Subcutaneous abdominal adipose tissue (tissue), 5 donors: Measurements from ENCODE around the gene CBX1.
A peak's percentile ranks its signal among the peaks of the same experiment; 100 is the strongest.

Source experiments
- H3K27ac ChIP-seq: one replicate; pipeline ENCODE4 v1.7.0; 2013; ENCODE audit warnings: low read depth, mild to moderate bottlenecking, inconsistent platforms, low read length, moderate library complexity
- H3K27me3 ChIP-seq, 5 donors: one replicate each; pipeline ENCODE4 v1.7.0; 2013; ENCODE audit warnings: low read length in 5 of 5, inconsistent platforms in 1 of 5; ENCODE audit not compliant: control insufficient read depth in 5 of 5, insufficient read depth in 4 of 5
- H3K36me3 ChIP-seq, 5 donors: one replicate each; pipeline ENCODE4 v1.7.0; 2013; ENCODE audit warnings: low read length in 5 of 5; ENCODE audit not compliant: control insufficient read depth in 5 of 5, insufficient read depth in 5 of 5
- H3K4me1 ChIP-seq, 5 donors: one replicate each; pipeline ENCODE4 v1.7.0; 2013; ENCODE audit warnings: low read length in 5 of 5, mild to moderate bottlenecking in 3 of 5, moderate library complexity in 1 of 5; ENCODE audit not compliant: control insufficient read depth in 5 of 5, insufficient read depth in 5 of 5
- H3K4me3 ChIP-seq, 5 donors: one replicate each; pipeline ENCODE4 v1.7.0; 2013; ENCODE audit warnings: low read length in 5 of 5, low read depth in 1 of 5
- H3K9ac ChIP-seq, 5 donors: one replicate each; pipeline ENCODE4 v1.7.0; 2013; ENCODE audit warnings: low read length in 5 of 5, mild to moderate bottlenecking in 4 of 5, moderate library complexity in 3 of 5
- H3K9me3 ChIP-seq, 5 donors: one replicate each; pipeline ENCODE4 v1.7.0; 2013; ENCODE audit warnings: low read length in 5 of 5; ENCODE audit not compliant: control insufficient read depth in 5 of 5
- donor health status: healthy.
- donor health status: healthy.
- donor health status: healthy.
- donor health status: healthy.
- donor health status: healthy.

The CBX1 gene

GRCh38 chr17:48047113-48047740 is 54.1 kb downstream of the CBX1 start:
- Histone ChIP-seq H3K4me3 (peak overlapping the region; percentile 85 to 95 (median 85)), H3K27ac (peak overlapping the region; percentile 93), H3K9ac (peak overlapping the region; percentile 79 to 89 (median 82)), H3K9me3 (no peaks in the 10 kb centered on the region), H3K27me3 (no peaks in the 10 kb centered on the region), H3K36me3 (peaks cover 0 to 10% (median 9%) of the 10 kb centered on the region in 5 donors), H3K4me1 (peaks cover 16 to 66% (median 62%) of the 10 kb centered on the region in 5 donors)

- H3K4me1 ChIP-seq: peaks cover 11 to 57% (median 52%) of the 10 kb centered on the region in 5 donors
- H3K27me3 ChIP-seq: no peaks in the 10 kb centered on the region
- no peak overlapping the region for H3K4me3 ChIP-seq
- peaks cover 0 to 8% (median 5%) of the 10 kb centered on the region in 5 donors for H3K36me3 ChIP-seq
- H3K9me3 ChIP-seq: no peaks in the 10 kb centered on the region
- H3K27ac ChIP-seq: peak overlapping the region; percentile 93
- H3K9ac ChIP-seq: peak overlapping the region in 1 of 5 donors; percentile 63
These were observed 55.0 kb downstream of the CBX1 start for GRCh38 chr17:48046296-48046695.

GRCh38 chr17:48045316-48046001 is 55.8 kb downstream of the CBX1 start:
- Histone ChIP-seq H3K27me3 (no peaks in the 10 kb centered on the region), H3K36me3 (no peaks in the 10 kb centered on the region), H3K4me3 (no peak overlapping the region), H3K4me1 (peaks cover 4 to 48% (median 44%) of the 10 kb centered on the region in 5 donors), H3K9ac (peak overlapping the region in 1 of 5 donors; percentile 63), H3K9me3 (no peaks in the 10 kb centered on the region), H3K27ac (peak overlapping the region; percentile 93)

- no peaks in the 10 kb centered on the region for H3K9me3 ChIP-seq
- H3K36me3 ChIP-seq: no peaks in the 10 kb centered on the region
- H3K4me3 ChIP-seq: no peak overlapping the region
- H3K27ac ChIP-seq: peak overlapping the region; percentile 93
- H3K4me1 ChIP-seq: peaks cover 4 to 43% (median 38%) of the 10 kb centered on the region in 5 donors
- no peak overlapping the region for H3K9ac ChIP-seq
- H3K27me3 ChIP-seq: no peaks in the 10 kb centered on the region
These were observed 56.4 kb downstream of the CBX1 start for GRCh38 chr17:48044851-48045250.

- no peak overlapping the region for H3K27ac ChIP-seq
- H3K4me3 ChIP-seq: no peak overlapping the region
- no peaks in the 10 kb centered on the region for H3K9me3 ChIP-seq
- H3K9ac ChIP-seq: no peak overlapping the region
- no peaks in the 10 kb centered on the region for H3K36me3 ChIP-seq
- peaks cover 4 to 33% (median 29%) of the 10 kb centered on the region in 5 donors for H3K4me1 ChIP-seq
- no peaks in the 10 kb centered on the region for H3K27me3 ChIP-seq
These were observed 58.1 kb downstream of the CBX1 start for GRCh38 chr17:48043176-48043575.

- H3K27me3 ChIP-seq: no peaks in the 10 kb centered on the region
- H3K4me3 ChIP-seq: no peak overlapping the region
- H3K9me3 ChIP-seq: no peaks in the 10 kb centered on the region
These were observed 62.6 kb downstream of the CBX1 start for GRCh38 chr17:48038687-48039086.

GRCh38 chr17:48037838-48038323 is 63.4 kb downstream of the CBX1 start:
- peaks cover 6 to 18% (median 14%) of the 10 kb centered on the region in 5 donors for H3K4me1 ChIP-seq
- peak overlapping the region in 4 of 5 donors; percentile 47 to 67 (median 56) for H3K4me3 ChIP-seq
- H3K27me3 ChIP-seq: no peaks in the 10 kb centered on the region
- peak overlapping the region in 3 of 5 donors; percentile 8 to 53 (median 41) for H3K9ac ChIP-seq
- no peaks in the 10 kb centered on the region for H3K9me3 ChIP-seq
- H3K36me3 ChIP-seq: peaks cover 0 to 5% (median 3%) of the 10 kb centered on the region in 5 donors
- no peak overlapping the region for H3K27ac ChIP-seq

More at GRCh38 chr17:48038687-48039086, 62.6 kb downstream of the CBX1 start:
- H3K9ac ChIP-seq: no peak overlapping the region
- H3K27ac ChIP-seq: no peak overlapping the region
- peaks cover 6 to 18% (median 14%) of the 10 kb centered on the region in 5 donors for H3K4me1 ChIP-seq
- peaks cover 0 to 1% (median 0%) of the 10 kb centered on the region in 5 donors for H3K36me3 ChIP-seq

- Histone ChIP-seq H3K36me3 (peaks cover 0 to 8% (median 3%) of the 10 kb centered on the region in 5 donors), H3K9me3 (no peaks in the 10 kb centered on the region), H3K27me3 (no peaks in the 10 kb centered on the region), H3K4me1 (peaks cover 6 to 18% (median 14%) of the 10 kb centered on the region in 5 donors), H3K27ac (peak within 1 kb of the TSS; percentile 65), H3K9ac (peak within 1 kb of the TSS; percentile 48 to 85 (median 74)), H3K4me3 (peak within 1 kb of the TSS; percentile 59 to 77 (median 67))
These were observed 64.0 kb downstream of the CBX1 start, which contains the start of gene COPZ2 for GRCh38 chr17:48037036-48037837. Gene COPZ2, minus strand, starts transcription at chr17:48037797. Its CDS starts 20 bp downstream, at chr17:48037777.

- Histone ChIP-seq H3K9me3 (no peaks in the 10 kb centered on the region), H3K4me1 (peaks cover 6 to 18% (median 14%) of the 10 kb centered on the region in 5 donors), H3K9ac (peak overlapping the region; percentile 48 to 85 (median 74)), H3K4me3 (peak overlapping the region; percentile 49 to 77 (median 67)), H3K27ac (peak overlapping the region; percentile 65), H3K27me3 (no peaks in the 10 kb centered on the region), H3K36me3 (peaks cover 0 to 11% (median 5%) of the 10 kb centered on the region in 5 donors)
These were observed 64.6 kb downstream of the CBX1 start for GRCh38 chr17:48036693-48037035.
